Measurements from ENCODE around the gene CA12.

DNA sequence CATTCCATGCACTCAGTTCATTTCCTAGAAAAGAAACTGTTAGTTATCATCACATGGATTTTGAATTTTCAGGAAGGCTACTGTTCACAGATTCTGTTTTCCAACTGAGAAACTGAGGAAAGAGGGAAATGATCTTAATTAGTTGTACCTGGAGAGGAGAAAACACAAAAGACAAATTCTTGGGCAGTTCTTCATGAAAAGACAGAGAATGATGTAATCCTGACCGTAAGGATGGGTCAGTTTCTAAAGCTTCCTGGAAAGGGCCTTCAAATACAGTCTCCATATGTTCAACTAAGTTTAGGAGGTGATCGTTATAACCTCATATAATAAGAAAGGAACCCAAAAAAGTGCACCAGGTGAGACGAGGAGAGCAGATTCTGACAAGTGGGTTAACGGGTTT is 44.6 kb downstream of the CA12 start:
- TF ChIP-seq, protein P1, sequence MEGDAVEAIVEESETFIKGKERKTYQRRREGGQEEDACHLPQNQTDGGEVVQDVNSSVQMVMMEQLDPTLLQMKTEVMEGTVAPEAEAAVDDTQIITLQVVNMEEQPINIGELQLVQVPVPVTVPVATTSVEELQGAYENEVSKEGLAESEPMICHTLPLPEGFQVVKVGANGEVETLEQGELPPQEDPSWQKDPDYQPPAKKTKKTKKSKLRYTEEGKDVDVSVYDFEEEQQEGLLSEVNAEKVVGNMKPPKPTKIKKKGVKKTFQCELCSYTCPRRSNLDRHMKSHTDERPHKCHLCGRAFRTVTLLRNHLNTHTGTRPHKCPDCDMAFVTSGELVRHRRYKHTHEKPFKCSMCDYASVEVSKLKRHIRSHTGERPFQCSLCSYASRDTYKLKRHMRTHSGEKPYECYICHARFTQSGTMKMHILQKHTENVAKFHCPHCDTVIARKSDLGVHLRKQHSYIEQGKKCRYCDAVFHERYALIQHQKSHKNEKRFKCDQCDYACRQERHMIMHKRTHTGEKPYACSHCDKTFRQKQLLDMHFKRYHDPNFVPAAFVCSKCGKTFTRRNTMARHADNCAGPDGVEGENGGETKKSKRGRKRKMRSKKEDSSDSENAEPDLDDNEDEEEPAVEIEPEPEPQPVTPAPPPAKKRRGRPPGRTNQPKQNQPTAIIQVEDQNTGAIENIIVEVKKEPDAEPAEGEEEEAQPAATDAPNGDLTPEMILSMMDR (IDR thresholded peaks at IDR 0.05; ENCODE audit: borderline replicate concordance, extremely low read depth, low read length, poor library complexity, severe bottlenecking): no peak
- no peak for TF ChIP-seq EZH2 (IDR thresholded peaks at IDR 0.05; ENCODE audit: borderline replicate concordance, low read depth, low read length, severe bottlenecking)

Data from DND-41 (cell line).